ENCODE data around the gene OTULINL. TPM values are rescaled to one million over a fixed set of nuclear protein-coding genes. Genes with fewer than 3 reads are reported as not detected.

The OTULINL gene
- total and polyA plus RNA-seq, 2 of the 8 experiments (the other 6 are each of a cell fraction or from before 2014, with no cell fraction given): 3.1 to 8.3 TPM

DNA sequence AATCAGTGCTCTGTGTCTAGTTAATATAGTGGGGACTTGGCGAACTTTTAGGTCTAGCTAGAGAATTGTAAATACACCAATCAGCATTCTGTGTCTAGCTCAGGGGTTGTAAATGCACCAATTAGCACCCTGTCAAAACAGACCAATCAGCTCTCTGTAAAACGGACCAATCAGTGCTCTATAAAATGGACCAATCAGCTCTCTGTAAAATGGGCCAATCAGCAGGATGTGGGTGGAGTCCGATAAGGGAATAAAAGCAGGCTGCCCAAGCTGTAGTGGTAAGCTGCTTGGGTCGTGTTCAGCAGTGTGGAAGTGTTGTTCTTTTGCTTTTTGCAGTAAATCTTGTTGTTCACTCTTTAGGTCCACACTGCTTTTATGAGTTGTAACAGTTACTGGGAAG lies 3.6 kb upstream of the OTULINL start (continued):
- TF ChIP-seq CHD7 (IDR thresholded peaks at IDR 0.05; ENCODE audit: insufficient replicate concordance, low read length) (no peak), SP1 (IDR thresholded peaks at IDR 0.05; ENCODE audit: low read depth, low read length) (0 out of 2 replicates have a peak, but pooled peaks have one; percentile 30)

All from H1 (cell line).